Heart left ventricle (tissue), 13 donors: ENCODE measurements around the gene CPA5.

Source experiments
- CTCF ChIP-seq, 12 donors: fragments of 200-600 bp; sonication (generic) in 4 of 12; IDR thresholded peaks; one replicate each; pipeline versions ENCODE4 v1.5.0 to v1.8.0; 2018 to 2022; ENCODE audit warnings: antibody characterized with exemption in 12 of 12, mild to moderate bottlenecking in 5 of 12
- POLR2A ChIP-seq, 2 donors: fragments of 450-650 bp; IDR thresholded peaks; one replicate each; pipeline ENCODE4 v1.6.1; 2017; ENCODE audit warnings: antibody characterized with exemption in 2 of 2, mild to moderate bottlenecking in 2 of 2, moderate library complexity in 2 of 2
- donor health status: ischemic (EF 13 %, LVEDD 7.1; RV severe dilation, severe dysfunction).
- donor health status: DM: no; HTN: yes; CAD: no.
- donor health status: DM: no; HTN: no; CAD: no.
- donor health status: ischemic (EF 25% LVEDD 6.9; RV normal size, moderate dysfunction).
- donor health status: ischemic (EF 25% LVEDD 5.7; RV mildly dilated, moderate dysfunction).
- donor health status: ischemic (EF 35%, LVEDD 5.7; RV mildly dilated, moderate dysfunction).
- donor health status: nonischemic (EF 11% LVEDD 7.7; RV severe dilation, severe dysfunction).
- donor health status: DM: yes; HTN: yes; CAD: no.
- donor health status: PGD.
- donor health status: ischemic (EF 29% LVEDD 5.4; RV normal size, mild dysfunction).
- donor health status: nonischemic (EF 23%, LVEDD 6.1; RV moderate dilation, normal function).

- no peak for TF ChIP-seq CTCF (IDR thresholded peaks at IDR 0.05)
- TF ChIP-seq POLR2A (IDR thresholded peaks at IDR 0.05), result no peak
Observed at GRCh38 chr7:130363026-130363847, 18.6 kb downstream of the CPA5 start.
